HCT116 (cell line): ENCODE data around the gene SLC5A1. TPM values are rescaled to one million over a fixed set of nuclear protein-coding genes. Genes with fewer than 3 reads are reported as not detected.
"Not testable (repeated sequence)": the region's sequence is repeated elsewhere in the genome, so short reads cannot be mapped to it uniquely, and the experiment has no call there.

Source experiments
- ATAC-seq: fragments of 200-7000 bp; cut with Tn5 transposase; 2 replicates; pipeline ENCODE4 v1.9.1; 2020; ENCODE audit warnings: mild to moderate bottlenecking, moderate library complexity
- BruUV-seq: library from RNA; stranded (reverse); fragments of 400-500 nt; replicated peaks from 2 replicates; lab custom pipeline; 2021; lab: Mats Ljungman, UMichigan
- CTCF ChIA-PET: fragments of 300-600 bp; sonication (Branson Sonifier 250); formaldehyde crosslinking; loops from one replicate; lab custom pipeline; 2021; ENCODE audit warnings: antibody characterized with exemption; lab: Charles Lee
- POLR2A ChIA-PET: fragments of 300-600, 350-600 bp; sonication (Branson Sonifier 250); formaldehyde crosslinking; loops from one replicate; lab custom pipeline; 2021; ENCODE audit warnings: antibody characterized with exemption; lab: Charles Lee
- RAD21 ChIA-PET, 2 experiments: fragments of 300-600 bp; sonication (Branson Sonifier 250); formaldehyde crosslinking; loops; one replicate each; lab custom pipeline; 2023; ENCODE audit warnings: low total read pairs in 2 of 2; ENCODE audit not compliant: uncharacterized antibody in 2 of 2, unreplicated experiment in 2 of 2, low non-redundant PET in 1 of 2; lab: Charles Lee
- DNase-seq: peaks from one replicate; pipeline ENCODE4 v3.0.0-alpha.2; 2010; ENCODE audit warnings: low read depth, low spot score
- H2AFZ ChIP-seq: fragments of 200-600 bp; shearing (Covaris generic), sonication (generic); 2 replicates; pipeline ENCODE4 v1.6.1; 2017; ENCODE audit warnings: low read depth, mixed run types, mixed read lengths, antibody characterized with exemption, low read length; ENCODE audit not compliant: poor library complexity, severe bottlenecking
- H3K27ac ChIP-seq: 2 replicates; pipeline ENCODE4 v1.5.1; 2012; ENCODE audit warnings: low read depth, low read length
- H3K27me3 ChIP-seq: fragments of 200-600 bp; sonication (generic); 2 replicates; pipeline ENCODE4 v1.6.1; 2016; ENCODE audit warnings: mixed run types, low read length, mixed read lengths; ENCODE audit not compliant: insufficient read depth
- H3K36me3 ChIP-seq, 2 experiments: fragments of 200-500 bp in 1 of 2; fragments of 200-600 bp in 1 of 2; sonication (Bioruptor generic) in 1 of 2; sonication (generic) in 1 of 2; 2 replicates each; pipeline versions ENCODE4 v1.5.1 to v1.6.1; 2014 to 2016; ENCODE audit warnings: low read length in 2 of 2, inconsistent platforms in 1 of 2, mixed read lengths in 1 of 2, mixed run types in 1 of 2; ENCODE audit not compliant: insufficient read depth in 2 of 2, control insufficient read depth in 1 of 2
- H3K4me1 ChIP-seq, 2 experiments: fragments of 200-600 bp in 1 of 2; sonication (generic) in 1 of 2; 2 replicates each; pipeline versions ENCODE4 v1.5.1 to v1.6.1; 2012 to 2017; ENCODE audit warnings: low read length in 2 of 2, inconsistent platforms in 1 of 2, mild to moderate bottlenecking in 1 of 2, mixed read lengths in 1 of 2, mixed run types in 1 of 2, moderate library complexity in 1 of 2; ENCODE audit not compliant: insufficient read depth in 2 of 2, control insufficient read depth in 1 of 2
- H3K4me2 ChIP-seq: fragments of 200-600 bp; sonication (generic); 2 replicates; pipeline ENCODE4 v1.6.1; 2017; ENCODE audit warnings: mixed run types, low read length, mixed read lengths
- H3K4me3 ChIP-seq, 2 experiments: fragments of 200-600 bp in 1 of 2; sonication (generic) in 1 of 2; replicated peaks in 1 of 2; 2 replicates each; pipeline ENCODE4 v1.5.1; 2011 to 2016; ENCODE audit warnings: low read length in 2 of 2, control low read depth in 1 of 2, low read depth in 1 of 2, mild to moderate bottlenecking in 1 of 2, mixed read lengths in 1 of 2, mixed run types in 1 of 2
- H3K79me2 ChIP-seq: fragments of 200-600 bp; sonication (generic); 2 replicates; pipeline ENCODE4 v1.6.1; 2017; ENCODE audit warnings: mild to moderate bottlenecking, mixed run types, low read length, moderate library complexity, mixed read lengths; ENCODE audit not compliant: insufficient read depth
- H3K9ac ChIP-seq: fragments of 200-600 bp; sonication (generic); 2 replicates; pipeline ENCODE4 v1.6.1; 2016; ENCODE audit warnings: low read length, mixed read lengths
- H3K9me2 ChIP-seq: fragments of 200-600 bp; sonication (generic), shearing (Covaris generic); 2 replicates; pipeline ENCODE4 v1.6.1; 2017; ENCODE audit warnings: mixed run types, mild to moderate bottlenecking, moderate library complexity; ENCODE audit not compliant: insufficient read depth
- H3K9me3 ChIP-seq, 2 experiments: fragments of 200-500 bp in 1 of 2; fragments of 200-600 bp in 1 of 2; sonication (Bioruptor generic) in 1 of 2; sonication (generic) in 1 of 2; 2 replicates each; pipeline ENCODE4 v1.6.1; 2014 to 2017; ENCODE audit warnings: low read length in 2 of 2, mixed read lengths in 2 of 2, inconsistent platforms in 1 of 2, low read depth in 1 of 2, mild to moderate bottlenecking in 1 of 2, mixed run types in 1 of 2, moderate library complexity in 1 of 2; ENCODE audit not compliant: control insufficient read depth in 1 of 2, insufficient read depth in 1 of 2
- H4K20me1 ChIP-seq: fragments of 200-600 bp; sonication (generic), shearing (Covaris generic); 2 replicates; pipeline ENCODE4 v1.6.1; 2017; ENCODE audit warnings: mixed run types, mild to moderate bottlenecking, moderate library complexity; ENCODE audit not compliant: insufficient read depth
- CEBPB ChIP-seq: IDR thresholded peaks from 2 replicates; pipeline ENCODE4 v1.6.1; 2012; ENCODE audit warnings: low read depth
- POLR2A ChIP-seq: IDR thresholded peaks from 2 replicates; pipeline ENCODE4 v1.7.0; 2011; ENCODE audit warnings: borderline replicate concordance; ENCODE audit not compliant: insufficient read depth, insufficient read length; ENCODE audit errors: extremely low read depth
- YY1 ChIP-seq: IDR thresholded peaks from 2 replicates; pipeline ENCODE4 v1.6.1; 2011; ENCODE audit warnings: low read length, low read depth, moderate library complexity, mild to moderate bottlenecking; ENCODE audit not compliant: insufficient replicate concordance; ENCODE audit errors: extremely low read depth
- intact Hi-C: fragments of 100-400 bp; cut with micrococcal nuclease; formaldehyde crosslinking; loops from 2 replicates; pipeline ENCODE4 v1.10.0; 2022
- total RNA-seq: library from RNA; stranded (reverse); gene quantifications from one replicate; pipeline ENCODE4 v1.2.1, GENCODE V29; 2021; ENCODE audit not compliant: unreplicated experiment
- TF ChIP-seq, protein P1 (sequence below), 3 experiments: fragments of 200-600 bp in 1 of 3; sonication (generic) in 1 of 3; IDR thresholded peaks in 2 of 3; conservative IDR thresholded peaks in 1 of 3; 2 replicates each; pipeline ENCODE4 v1.5.1; 2012 to 2017; ENCODE audit warnings: low read depth in 2 of 3, low read length in 2 of 3, antibody characterized with exemption in 1 of 3, borderline replicate concordance in 1 of 3, control low read depth in 1 of 3, mild to moderate bottlenecking in 1 of 3, mixed read lengths in 1 of 3, mixed run types in 1 of 3, moderate library complexity in 1 of 3; ENCODE audit not compliant: insufficient read depth in 1 of 3

The SLC5A1 gene
- total RNA-seq, 1 experiment from 2014 or later = 0.32 TPM

DNA sequence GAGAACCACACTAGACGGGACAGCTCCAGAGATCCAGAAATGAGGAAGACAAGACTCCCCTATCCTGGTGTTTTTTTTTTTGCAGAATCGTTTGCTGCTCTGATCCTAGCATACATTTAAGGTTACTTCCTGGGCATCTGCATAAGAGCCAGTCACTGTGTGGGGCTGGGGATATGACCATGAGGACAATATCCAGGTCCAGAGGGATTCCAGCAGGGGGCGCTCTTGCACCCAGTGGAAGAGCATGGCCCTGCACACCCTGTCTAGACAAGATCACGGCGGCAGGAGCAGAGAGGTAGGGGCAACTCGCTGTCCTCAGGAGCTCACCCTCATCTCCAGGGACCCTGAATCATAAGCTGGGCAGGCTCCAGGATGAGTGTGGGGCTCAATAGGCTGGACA, 97.6 kb downstream of the SLC5A1 start:
- H3K4me2 ChIP-seq = not testable (repeated sequence)
- TF ChIP-seq, protein P1, sequence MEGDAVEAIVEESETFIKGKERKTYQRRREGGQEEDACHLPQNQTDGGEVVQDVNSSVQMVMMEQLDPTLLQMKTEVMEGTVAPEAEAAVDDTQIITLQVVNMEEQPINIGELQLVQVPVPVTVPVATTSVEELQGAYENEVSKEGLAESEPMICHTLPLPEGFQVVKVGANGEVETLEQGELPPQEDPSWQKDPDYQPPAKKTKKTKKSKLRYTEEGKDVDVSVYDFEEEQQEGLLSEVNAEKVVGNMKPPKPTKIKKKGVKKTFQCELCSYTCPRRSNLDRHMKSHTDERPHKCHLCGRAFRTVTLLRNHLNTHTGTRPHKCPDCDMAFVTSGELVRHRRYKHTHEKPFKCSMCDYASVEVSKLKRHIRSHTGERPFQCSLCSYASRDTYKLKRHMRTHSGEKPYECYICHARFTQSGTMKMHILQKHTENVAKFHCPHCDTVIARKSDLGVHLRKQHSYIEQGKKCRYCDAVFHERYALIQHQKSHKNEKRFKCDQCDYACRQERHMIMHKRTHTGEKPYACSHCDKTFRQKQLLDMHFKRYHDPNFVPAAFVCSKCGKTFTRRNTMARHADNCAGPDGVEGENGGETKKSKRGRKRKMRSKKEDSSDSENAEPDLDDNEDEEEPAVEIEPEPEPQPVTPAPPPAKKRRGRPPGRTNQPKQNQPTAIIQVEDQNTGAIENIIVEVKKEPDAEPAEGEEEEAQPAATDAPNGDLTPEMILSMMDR (IDR thresholded peaks at IDR 0.05 in 2 of 3, conservative IDR thresholded peaks at IDR 0.05 in 1 of 3; ENCODE audit: borderline replicate concordance in 1 of 3, insufficient read depth in 1 of 3, low read depth in 2 of 3, low read length in 2 of 3) = peak; percentile 11 to 40 (median 37); a peak in 3 of 6 replicates
- TF ChIP-seq, all 23 proteins: peak for 1; not testable (repeated sequence) for 22
- H3K27me3 ChIP-seq, H2AFZ ChIP-seq, H3K9me3 ChIP-seq, RAD21 ChIA-PET, H3K9me2 ChIP-seq, POLR2A ChIA-PET, DNase-seq, H3K4me3 ChIP-seq, CTCF ChIA-PET, H3K27ac ChIP-seq, BruUV-seq, intact Hi-C loops, H3K9ac ChIP-seq, H3K79me2 ChIP-seq, H3K36me3 ChIP-seq, H4K20me1 ChIP-seq: not testable (repeated sequence)
- H3K4me1 ChIP-seq = peaks cover 7 to 31% of the 10 kb centered on the region in 2 experiments
- peak; percentile 75 for ATAC-seq

DNA sequence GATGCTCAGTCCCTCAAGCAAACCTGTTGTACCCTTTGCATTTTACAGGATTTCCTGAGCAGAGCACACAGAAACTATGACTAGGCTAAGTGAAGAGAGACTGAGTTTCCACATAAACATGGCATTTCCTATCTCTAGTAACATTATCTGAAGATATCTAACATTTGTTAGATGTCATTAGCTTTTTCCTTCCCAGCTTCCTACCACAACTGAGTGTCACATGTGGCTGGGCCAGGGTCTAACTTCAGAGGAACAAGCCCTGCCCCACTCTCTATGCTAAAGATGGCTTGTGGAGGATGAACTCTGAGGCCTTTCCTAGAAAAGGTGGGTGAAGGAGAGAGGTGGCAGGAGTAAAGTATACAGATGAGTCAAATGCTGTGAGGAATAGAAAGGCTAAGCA, 99.5 kb downstream of the SLC5A1 start:
- no peak overlapping the region for H3K9ac ChIP-seq
- no peaks in the 10 kb centered on the region for H3K36me3 ChIP-seq
- TF ChIP-seq YY1 (no peak), CEBPB (no peak), POLR2A (no peak)
- no peaks in the 10 kb centered on the region for H3K79me2 ChIP-seq
- ChIA-PET RAD21 (no interaction called here), POLR2A (no interaction called here), CTCF (interaction anchor here (1.1 kb wide), 1 partner anchor 124 kb away, joined by 3 read pairs; no protein-coding TSS in a partner anchor)
- H3K9me3 ChIP-seq = no peaks in the 10 kb centered on the region
- no peak for DNase-seq
- H3K4me3 ChIP-seq = no peak overlapping the region
- peaks cover 1 to 13% of the 10 kb centered on the region in 2 experiments; a peak in 3 of 4 replicates for H3K4me1 ChIP-seq
- intact Hi-C loops = no loop called here
- no peaks in the 10 kb centered on the region for H3K9me2 ChIP-seq
- H3K4me2 ChIP-seq = no peak overlapping the region
- H4K20me1 ChIP-seq = no peaks in the 10 kb centered on the region
- no peak for ATAC-seq
- no peaks in the 10 kb centered on the region for H3K27me3 ChIP-seq
- H3K27ac ChIP-seq = no peak overlapping the region
- no TSS peak for BruUV-seq
- no peak overlapping the region for H2AFZ ChIP-seq
